Activated T-cell treated with anti-CD3 and anti-CD28 coated beads for 48 hours (primary cell): ENCODE data around the gene OTOP3.

Experiments used
- DNase-seq: peaks from one replicate; pipeline ENCODE4 v3.0.0-alpha.2; 2020; ENCODE audit warnings: low read depth

The OTOP3 gene

DNA sequence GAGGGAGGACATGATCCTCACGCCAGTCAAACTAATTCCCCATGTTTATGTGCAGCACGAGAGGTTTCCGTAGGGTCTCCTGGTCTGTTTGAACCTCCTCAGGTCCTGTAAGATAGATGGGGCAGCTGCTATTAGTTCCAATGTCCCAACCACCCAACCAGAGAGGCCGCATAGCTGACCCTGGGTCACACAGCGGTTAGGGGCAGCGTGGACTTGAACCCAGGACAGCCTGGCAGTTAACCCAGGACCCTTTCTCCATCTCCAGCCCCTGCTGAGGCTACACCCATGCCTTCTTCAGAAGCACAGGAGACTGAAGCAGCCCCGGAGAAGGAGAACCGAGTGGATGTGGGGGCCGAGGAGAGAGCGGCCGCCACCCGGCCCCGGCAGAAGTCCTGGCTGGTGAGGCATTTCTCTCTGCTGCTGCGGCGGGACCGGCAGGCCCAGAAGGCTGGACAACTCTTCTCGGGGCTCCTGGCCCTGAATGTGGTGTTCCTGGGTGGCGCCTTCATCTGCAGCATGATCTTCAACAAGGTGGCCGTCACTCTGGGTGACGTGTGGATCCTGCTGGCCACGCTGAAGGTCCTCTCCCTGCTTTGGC, 5.5 kb downstream of the OTOP3 start:
- no peak for DNase-seq

DNA sequence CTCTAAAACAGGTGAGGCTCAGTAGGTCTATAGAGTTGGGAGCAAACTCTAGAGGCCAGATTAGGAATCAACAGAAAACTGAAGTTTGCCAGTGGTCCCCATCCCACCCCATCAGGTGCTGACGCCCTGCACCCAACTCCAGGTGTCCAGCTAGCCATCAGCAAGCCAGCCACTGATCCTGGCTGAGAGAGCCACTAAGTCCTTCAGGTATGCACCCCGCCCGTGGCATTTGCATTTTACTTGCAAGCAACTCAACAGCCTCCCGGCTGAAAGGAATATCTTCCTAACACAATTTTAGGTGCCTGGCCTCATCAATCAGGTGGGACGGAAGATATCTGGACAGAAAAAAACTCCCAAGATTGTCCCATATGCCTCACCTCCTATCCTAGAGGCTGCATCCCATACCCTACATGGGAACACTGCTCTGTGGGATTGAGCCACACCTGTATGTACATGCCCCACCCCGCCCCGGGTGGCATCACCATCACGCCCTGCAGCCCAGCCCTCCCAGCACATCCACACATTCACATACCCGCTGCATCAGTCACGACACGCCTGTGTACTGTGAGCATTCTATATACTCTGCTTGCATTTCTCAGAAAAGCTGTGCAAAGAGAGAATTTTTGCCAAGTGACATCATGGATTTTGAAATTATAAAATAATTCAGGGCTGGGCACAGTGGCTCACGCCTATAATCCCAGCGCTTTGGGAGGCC, 8.3 kb downstream of the OTOP3 start:
- no peak for DNase-seq

DNA sequence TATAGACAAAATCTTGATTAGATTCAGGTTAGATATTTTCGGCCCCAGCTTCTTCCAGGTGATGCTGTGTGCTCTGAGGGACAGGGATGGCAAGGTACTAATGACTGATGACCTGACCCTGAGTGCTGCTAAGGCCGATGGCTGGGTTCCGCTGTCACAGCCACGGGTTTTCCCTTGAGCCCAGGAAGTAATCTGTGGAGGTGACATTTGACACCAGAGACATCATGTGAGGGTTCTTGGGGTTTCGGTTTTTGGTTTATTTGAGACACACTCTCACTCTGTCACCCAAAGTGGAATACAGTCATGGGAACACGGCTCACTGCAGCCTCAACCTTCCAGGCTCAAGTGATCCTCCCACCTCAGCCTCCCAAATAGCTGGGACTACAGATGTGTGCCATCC, 9.8 kb downstream of the OTOP3 start:
- no peak for DNase-seq

DNA sequence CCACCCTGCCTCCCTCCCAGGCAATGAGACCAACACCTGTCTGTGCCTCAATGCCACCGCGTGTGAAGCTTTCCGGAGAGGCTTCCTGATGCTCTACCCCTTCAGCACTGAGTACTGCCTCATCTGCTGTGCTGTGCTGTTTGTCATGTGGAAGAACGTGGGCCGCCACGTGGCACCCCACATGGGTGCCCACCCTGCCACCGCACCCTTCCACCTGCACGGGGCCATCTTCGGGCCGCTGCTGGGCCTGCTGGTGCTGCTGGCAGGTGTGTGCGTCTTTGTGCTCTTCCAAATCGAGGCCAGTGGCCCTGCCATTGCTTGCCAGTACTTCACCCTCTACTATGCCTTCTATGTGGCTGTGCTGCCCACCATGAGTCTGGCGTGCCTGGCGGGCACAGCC, 10.9 kb downstream of the OTOP3 start:
- no peak for DNase-seq

DNA sequence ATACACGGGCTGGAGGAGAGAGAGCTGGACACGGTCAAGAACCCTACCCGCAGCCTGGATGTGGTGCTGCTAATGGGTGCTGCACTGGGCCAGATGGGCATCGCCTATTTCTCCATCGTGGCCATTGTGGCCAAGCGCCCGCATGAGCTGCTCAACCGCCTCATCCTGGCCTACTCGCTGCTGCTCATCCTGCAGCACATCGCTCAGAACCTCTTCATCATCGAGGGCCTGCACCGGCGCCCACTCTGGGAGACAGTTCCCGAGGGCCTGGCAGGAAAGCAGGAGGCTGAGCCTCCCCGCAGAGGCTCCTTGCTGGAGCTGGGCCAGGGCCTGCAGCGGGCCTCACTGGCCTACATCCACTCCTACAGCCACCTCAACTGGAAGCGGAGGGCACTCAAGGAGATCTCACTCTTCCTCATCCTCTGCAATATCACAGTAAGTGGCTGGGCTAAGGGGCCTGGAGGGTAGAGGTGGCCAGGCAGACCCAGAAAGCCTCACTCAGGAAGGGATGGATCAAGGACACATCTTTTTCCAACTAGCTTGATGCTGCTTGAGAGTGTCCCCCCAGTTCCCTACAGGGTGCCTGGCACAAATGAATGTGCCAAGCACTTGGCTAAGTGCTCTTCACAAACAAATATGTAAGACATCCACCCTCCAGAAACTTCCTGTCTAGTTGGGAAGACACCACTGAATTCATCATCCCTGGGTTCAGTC, 11.5 kb downstream of the OTOP3 start:
- no peak for DNase-seq

DNA sequence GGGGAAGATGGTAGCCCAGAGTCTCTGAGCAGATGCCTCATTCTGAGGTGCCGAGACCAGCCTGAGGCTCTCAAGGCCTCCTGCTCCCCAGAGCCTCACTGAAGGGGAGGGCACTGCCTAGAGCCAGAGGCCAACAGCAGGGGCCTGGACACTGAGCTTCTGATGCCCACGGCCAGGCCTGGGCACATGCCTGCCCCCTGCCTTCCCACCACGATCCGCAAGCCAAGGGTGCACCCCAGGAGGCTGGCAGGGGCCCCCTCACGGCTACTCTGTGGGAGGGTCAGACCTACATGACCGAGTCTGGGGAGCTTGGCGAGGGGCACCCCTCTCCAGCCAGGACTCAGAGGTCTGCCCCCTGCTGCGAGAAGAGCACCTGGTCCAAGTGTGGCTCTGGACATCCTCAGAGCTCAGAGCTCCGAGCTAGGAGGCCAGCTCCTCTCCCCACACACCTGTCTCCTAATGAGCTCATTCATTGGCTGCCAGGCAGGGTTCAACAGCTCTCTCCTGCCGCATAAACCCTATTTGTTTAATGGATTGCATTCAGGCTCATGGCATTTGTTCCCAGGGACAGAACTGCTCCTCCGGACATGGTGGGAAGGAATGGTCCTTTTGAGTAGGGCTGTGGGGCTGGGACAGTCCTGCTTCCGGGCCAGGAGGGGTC, 13.9 kb downstream of the OTOP3 start:
- DNase-seq: no peak

DNA sequence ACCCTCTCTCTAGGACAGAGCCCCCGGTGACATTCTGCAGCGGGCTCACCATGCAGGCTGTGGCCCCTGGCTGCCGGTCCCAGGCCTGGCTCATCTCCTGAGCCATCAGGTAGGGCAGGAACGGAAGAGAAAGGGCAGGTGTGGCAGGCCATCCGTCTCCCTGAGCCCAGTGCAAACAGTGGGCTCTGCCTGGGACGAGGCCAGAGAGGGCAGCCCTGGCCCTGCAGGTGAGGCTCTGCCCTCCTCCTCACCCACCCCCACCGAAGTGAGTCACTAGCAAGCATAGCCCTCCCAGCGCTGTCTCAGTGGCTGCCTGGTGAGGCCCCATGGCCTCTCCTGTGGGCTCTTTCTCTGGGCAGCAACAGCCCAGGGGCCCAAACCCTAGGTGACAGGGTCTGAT, 14.5 kb downstream of the OTOP3 start:
- DNase-seq: no peak

DNA sequence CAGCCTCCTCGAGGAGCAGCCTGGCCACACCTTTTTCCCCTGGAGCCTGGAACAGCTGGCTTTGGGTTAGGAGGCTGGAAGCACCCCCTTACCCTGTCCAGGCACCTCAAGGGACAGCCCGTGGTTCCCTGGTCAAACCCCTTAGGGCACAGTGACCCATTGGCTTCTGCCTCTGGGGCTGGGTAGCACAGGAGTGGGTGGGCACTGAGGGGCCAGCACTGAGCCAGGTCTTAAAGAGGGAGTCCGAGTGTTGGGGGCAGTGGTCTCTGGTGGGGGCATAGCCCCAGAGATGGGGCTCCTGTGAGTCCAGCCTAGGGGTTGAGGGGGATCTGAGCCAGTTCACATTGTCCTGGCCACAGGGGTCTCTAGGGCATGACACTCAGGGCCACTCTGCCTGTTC, 15.4 kb downstream of the OTOP3 start:
- DNase-seq: no peak

DNA sequence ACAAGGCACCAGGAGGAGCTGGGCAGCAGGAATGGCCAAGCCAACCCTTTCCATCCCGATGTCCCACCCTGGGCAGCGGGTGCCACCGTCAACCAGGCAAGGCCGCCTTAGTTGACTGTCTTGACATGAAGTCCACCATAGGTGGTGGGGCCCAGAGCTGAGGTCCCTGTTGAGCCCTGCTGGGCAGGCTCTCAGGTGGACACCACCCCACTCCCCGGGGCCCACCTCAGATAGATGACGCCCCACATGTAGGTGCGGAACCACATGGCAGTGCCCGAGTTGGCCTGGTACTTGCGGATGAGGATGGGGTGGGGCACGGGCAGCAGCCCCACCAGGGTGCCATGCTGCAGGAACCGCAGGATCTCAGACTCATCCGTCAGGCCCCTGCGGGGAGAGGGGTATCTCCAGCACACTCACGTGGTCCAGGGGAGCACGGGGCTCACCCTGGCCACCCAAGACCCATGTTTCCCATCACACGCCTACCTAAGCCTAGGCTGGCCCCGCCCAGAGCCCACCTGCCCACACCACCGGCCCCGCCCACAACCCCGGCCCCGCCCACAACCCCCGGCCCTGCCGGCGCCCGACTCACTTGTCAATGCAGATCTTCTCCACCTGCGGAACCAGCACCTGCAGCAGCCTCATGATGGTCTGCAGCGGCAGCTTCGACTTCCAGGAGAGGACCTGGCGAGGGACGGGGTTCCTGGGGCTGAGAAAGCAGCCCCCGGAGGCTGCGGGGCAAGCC, 16.2 kb downstream of the OTOP3 start:
- no peak for DNase-seq

DNA sequence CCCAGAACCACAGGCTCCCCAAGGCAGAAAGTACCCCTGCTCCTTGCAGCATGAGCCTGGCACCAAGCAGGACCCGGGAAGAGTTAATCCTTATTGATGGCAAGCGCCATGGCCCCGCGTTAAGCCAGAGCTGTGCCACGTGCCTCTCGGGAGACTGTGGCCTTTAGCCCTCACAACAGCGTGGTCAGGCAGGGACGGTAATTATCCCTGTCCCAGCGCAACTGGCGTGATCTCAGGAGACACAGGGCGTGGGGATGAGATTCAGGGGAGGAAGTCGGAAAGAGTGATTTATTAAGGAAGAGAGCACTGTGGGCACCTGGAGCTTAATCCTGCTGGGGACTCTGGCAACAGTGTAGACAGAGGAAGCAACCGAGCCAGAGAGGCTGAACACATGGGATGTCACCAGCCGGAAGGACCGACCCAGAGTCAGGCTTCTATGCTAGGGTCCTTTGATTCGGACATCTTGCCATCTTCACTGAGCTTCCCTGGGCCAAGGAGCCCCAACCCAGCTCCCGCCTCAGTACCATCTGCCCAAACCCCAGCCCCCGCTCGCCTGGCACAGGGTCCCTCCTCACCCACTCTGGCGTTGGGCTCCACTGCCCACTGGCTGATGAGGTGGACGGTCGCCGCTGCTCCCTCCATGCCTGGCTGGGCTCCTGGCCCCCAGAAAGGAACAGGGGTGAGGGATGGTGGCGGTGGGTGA, 16.9 kb downstream of the OTOP3 start:
- DNase-seq: no peak

DNA sequence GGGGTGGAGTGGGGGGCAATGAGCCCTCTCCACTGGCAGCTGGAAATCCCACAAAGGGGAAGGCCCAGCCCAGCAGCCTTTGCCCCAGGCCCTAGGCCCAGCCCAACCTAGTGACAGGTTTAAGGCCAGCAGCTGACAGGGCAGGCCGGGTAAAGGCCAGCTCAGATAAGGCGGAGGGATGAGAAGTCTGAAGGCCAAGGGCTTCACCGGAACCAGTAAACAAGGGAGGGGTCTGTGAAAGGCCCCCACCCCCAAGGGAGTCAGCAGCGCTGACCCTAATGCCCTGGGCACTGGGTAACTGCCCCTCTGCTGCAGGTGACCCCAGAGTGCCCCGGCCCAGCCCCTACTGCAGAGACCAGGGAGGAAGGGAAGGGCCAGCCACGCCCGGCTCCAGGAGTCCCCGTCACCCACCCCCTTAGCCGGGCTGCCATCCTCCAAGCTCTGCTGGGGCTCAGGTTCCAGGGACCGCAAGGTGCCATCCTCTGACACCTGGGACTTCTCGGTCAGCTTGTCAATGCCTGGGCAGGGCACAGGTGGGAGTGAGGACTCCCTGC, 17.5 kb downstream of the OTOP3 start:
- DNase-seq: no peak

DNA sequence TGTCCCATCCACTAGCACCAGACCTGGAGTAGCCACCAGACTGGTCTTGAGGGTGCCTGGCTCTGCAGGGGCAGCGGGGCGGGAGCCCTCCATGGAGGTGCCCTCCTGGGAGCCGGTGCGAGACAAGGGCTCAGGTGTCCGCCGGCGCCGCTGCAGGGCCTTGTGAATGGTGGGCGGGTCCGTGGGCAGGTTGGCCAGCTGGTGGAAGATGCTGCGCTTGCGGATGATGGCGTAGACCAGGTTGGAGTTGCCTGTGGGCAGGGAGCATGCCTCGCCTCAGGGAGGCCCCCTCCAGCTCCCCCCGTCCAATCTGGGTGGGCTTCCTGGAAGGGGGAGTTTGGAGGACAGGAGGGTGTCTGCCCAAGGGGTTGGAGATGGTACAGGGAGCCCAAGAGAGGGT, 18.4 kb downstream of the OTOP3 start:
- no peak for DNase-seq

DNA sequence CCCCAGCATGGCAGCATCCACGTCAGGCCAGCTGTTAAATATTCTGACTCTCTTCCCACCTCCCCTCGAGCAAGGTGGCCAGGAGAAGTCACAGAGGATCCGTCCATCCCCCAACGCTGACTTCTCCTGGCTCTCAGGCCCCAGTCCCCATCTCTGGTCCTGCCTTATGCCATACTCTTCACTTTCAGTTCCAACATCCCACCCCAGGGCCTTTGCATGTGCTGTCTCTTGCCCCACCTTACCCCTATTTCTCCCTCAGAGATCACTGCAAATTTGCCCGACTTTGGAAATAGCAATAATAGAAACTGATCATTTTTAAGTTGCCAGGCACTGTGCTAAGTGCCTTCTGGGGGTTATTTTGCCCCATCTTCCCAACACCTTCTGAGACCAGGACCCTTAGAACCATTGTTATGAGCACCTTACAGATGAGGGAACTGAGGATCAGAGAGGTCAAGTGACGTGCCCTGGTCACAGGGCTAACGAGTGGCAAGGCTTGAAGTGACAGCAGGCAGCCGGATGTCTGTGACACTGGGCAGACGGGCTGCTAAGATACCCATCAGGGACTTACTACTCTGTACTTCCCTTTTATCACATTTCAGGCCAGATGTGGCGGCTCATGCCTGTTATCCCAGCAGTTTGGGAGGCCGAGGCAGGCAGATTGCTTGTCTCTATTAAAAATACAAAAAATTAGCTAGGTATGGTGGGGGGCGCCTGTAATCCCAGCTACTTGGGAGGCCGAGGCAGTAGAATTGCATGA, 19.1 kb downstream of the OTOP3 start:
- DNase-seq: no peak

DNA sequence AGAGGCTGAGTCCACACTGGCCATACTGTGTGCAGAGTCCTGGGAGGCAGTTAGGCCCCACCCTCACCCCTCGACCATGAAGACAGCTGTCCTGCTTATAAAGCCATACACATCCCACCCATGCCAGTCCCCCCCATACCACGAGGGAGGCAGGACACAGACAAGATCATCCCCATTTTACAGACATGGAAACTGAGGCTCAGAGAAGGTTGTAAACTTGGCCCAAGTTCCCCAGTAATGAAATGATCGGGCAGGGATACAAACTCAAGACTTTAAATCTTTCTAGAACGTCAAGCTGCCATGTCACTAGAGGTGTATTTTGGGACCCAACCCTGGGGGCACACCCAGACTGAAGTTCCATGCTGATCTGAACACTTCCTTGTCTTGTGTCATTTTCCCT, 20.4 kb downstream of the OTOP3 start:
- no peak for DNase-seq

DNA sequence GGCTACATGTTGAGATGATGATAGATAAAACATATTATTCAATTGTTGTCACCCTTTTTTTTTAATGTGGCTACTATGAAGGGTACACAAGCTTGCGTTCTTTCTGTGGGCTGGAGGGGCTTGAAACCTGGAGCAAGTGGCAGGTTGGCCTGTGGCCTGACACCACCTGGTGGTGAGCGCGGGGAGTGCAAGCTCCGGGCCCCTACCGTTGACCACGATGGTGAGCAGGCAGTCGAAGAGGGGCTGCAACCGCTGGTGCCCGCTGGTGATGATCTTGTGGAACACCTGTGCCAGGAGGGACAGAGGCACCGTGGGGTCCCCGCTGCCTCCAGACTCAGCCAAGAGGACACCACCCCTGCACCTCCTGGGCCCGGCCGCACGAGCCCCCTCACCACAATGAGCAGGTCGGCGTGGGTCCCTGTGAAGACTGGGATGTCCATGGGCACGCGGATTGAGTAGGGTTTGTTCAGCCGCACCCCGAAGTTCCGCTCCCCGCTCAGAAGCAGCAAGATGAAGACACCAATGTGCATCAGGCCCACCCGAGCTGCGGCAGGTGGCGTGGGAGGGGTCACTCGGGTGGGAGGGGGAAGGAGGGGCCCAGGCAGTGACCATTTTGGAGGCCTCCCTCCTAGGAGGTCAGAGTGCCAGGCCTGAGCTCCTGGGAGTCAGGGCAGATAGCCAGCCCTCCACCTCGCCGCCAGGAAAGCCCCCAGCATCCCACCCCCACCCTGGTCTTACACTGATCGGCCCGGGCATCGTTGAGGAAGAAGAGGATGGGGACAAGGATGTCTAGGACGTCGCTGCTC, 22.4 kb downstream of the OTOP3 start:
- DNase-seq: peak; percentile 79

DNA sequence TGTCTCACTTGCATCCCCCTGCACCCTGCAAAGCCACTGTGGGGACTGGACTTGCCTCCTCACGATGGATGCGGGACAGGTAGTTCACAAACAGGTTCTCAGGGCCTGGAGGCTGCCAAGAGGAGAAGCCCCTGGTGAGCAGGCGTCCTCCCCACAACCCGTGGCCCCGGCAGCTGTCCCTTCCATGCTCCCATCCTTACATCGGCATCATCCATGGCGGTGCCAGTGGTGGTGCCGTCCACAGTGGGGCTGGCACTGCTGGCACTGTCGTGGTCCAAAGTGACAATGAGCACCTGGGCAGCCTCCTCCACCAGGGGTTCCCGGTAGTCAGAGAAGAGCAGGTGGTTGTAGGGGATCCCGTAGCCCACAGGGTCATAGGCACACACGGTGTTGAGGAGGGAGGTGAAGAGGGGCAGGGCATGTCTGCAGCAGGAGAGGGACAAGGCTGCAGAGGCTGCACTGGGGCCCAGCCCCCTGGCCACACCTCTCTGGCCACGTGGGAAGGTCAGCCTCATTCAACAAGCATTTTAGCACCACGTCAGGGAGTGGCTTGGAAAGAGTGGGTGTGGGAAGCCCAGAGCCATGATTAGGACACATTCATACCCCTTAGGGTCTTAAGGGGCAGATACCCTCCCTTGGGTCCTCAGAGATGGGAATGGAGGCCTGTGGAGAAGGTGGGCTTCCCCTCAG, 24.3 kb downstream of the OTOP3 start:
- DNase-seq: no peak

DNA sequence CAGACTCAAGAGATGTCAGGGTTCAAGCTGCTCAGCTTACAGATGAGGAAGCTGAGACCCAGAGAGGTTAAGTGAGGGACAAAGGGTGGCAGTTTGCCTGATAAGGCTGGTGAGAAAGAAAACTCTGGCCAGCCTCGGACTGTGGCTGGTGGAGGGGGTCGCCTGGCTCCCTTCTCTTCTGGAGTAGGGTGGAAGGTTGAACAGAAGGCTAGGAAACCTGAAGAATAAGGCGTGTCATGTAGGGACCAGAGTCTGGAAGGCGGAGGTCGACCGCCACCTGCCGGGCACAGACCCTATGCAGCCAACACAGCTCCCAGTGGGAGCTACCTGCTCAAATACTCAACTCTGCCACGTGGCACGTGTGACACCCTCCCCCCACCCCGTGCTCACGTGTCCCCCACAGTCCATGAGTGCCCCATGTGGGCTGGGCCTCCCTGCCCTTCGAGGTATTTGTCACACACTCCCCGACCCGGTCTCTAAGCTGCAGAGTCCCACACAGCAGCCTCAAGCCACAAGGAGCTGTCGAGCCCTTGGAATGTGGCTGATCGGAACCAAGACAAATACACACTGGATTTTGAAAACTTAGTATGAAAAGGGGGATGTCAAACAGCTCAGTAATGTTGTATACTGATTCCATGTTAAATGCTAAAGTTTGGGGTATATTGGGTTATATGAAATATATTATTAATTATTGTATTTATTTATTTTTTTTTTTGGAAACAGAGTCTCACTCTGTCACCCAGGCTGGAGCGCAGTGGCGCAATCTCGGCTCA, 25.1 kb downstream of the OTOP3 start:
- peak; percentile 48 for DNase-seq

DNA sequence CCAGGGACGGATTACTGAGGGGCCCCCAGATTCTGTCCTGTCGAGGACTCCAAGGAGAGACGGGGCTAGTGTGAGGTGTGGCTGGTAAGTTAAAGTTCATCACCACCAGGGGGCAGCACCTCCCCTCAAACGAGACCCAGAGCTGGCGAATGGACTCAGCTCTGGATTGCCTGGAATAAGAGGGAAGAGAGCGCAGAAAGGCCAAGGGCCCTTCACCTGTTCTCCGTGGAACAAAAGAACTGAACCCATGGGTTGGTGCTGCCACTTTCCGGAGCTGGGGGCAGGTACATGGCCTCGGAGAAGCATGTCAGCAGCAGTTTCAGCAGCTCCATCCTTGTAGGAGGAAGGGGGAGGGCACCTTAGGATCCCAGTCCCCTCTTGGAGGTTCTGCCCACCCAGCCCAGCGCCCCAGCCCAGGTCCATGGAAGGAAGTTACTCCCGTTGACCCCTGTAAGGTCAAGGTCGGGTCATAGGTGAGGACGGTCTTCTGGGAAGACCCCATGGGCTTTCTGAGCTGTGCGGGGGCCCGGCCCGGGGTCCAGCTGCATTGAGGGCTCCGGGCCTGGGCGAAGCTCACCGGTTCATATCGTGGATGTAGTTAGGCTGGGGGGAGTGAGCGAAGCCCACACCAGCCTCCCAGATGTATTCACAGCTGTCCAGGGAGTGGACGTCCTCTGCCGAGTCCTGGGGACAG, 26.1 kb downstream of the OTOP3 start:
- DNase-seq: peak; percentile 76
